ENCODE data around the gene CYTH4.
"Not testable (repeated sequence)": the region's sequence is repeated elsewhere in the genome, so short reads cannot be mapped to it uniquely, and the experiment has no call there.

The CYTH4 gene

GRCh38 chr22:37282385-37282677 is at the start of gene CYTH4:
TSS of gene CYTH4 (plus strand) at chr22:37282508. CDS start at chr22:37282570, 62 bp downstream.
- no peak within 1 kb of the TSS for H3K4me3 ChIP-seq (ENCODE audit: low read length)
- no peaks in the 10 kb centered on the region for H3K36me3 ChIP-seq (ENCODE audit: control insufficient read depth, insufficient read depth, low read length, severe bottlenecking)
- H3K9me3 ChIP-seq (ENCODE audit: control insufficient read depth, low read length): peaks cover 5% of the 10 kb centered on the region
- no peak within 1 kb of the TSS for H3K9ac ChIP-seq (ENCODE audit: low read length)
- H3K4me1 ChIP-seq (ENCODE audit: control insufficient read depth, insufficient read depth, low read length): no peaks in the 10 kb centered on the region
- DNase-seq (ENCODE audit: low read depth): no peak
- peaks cover 38% of the 10 kb centered on the region for H3K27me3 ChIP-seq (replicated peaks; ENCODE audit: control insufficient read depth, insufficient read depth, low read length)

GRCh38 chr22:37233371-37233750 is 48.9 kb upstream of the CYTH4 start:
- not testable (repeated sequence) for H3K9me3 ChIP-seq (ENCODE audit: control insufficient read depth, low read length); H3K9ac ChIP-seq (ENCODE audit: low read length); H3K4me3 ChIP-seq (ENCODE audit: low read length); H3K27me3 ChIP-seq (replicated peaks; ENCODE audit: control insufficient read depth, insufficient read depth, low read length); DNase-seq (ENCODE audit: low read depth); H3K36me3 ChIP-seq (ENCODE audit: control insufficient read depth, insufficient read depth, low read length, severe bottlenecking)
- peaks cover 23% of the 10 kb centered on the region for H3K4me1 ChIP-seq (ENCODE audit: control insufficient read depth, insufficient read depth, low read length)

GRCh38 chr22:37233751-37234631 is 48.3 kb upstream of the CYTH4 start:
- Histone ChIP-seq H3K4me1 (ENCODE audit: control insufficient read depth, insufficient read depth, low read length) (peaks cover 17% of the 10 kb centered on the region), H3K4me3 (ENCODE audit: low read length) (no peak overlapping the region), H3K27me3 (replicated peaks; ENCODE audit: control insufficient read depth, insufficient read depth, low read length) (no peaks in the 10 kb centered on the region), H3K36me3 (ENCODE audit: control insufficient read depth, insufficient read depth, low read length, severe bottlenecking) (no peaks in the 10 kb centered on the region), H3K9me3 (ENCODE audit: control insufficient read depth, low read length) (no peaks in the 10 kb centered on the region), H3K9ac (ENCODE audit: low read length) (no peak overlapping the region)
- DNase-seq (ENCODE audit: low read depth): no peak

GRCh38 chr22:37234736-37235711 is 47.3 kb upstream of the CYTH4 start:
- DNase-seq (ENCODE audit: low read depth): no peak
- Histone ChIP-seq H3K4me3 (ENCODE audit: low read length) (no peak overlapping the region), H3K4me1 (ENCODE audit: control insufficient read depth, insufficient read depth, low read length) (peaks cover 7% of the 10 kb centered on the region), H3K9ac (ENCODE audit: low read length) (no peak overlapping the region), H3K36me3 (ENCODE audit: control insufficient read depth, insufficient read depth, low read length, severe bottlenecking) (no peaks in the 10 kb centered on the region), H3K9me3 (ENCODE audit: control insufficient read depth, low read length) (no peaks in the 10 kb centered on the region), H3K27me3 (replicated peaks; ENCODE audit: control insufficient read depth, insufficient read depth, low read length) (no peaks in the 10 kb centered on the region)

GRCh38 chr22:37235897-37236607 is 46.3 kb upstream of the CYTH4 start:
- no peaks in the 10 kb centered on the region for H3K36me3 ChIP-seq (ENCODE audit: control insufficient read depth, insufficient read depth, low read length, severe bottlenecking)
- no peak overlapping the region for H3K4me3 ChIP-seq (ENCODE audit: low read length)
- DNase-seq (ENCODE audit: low read depth): no peak
- no peaks in the 10 kb centered on the region for H3K27me3 ChIP-seq (replicated peaks; ENCODE audit: control insufficient read depth, insufficient read depth, low read length)
- H3K4me1 ChIP-seq (ENCODE audit: control insufficient read depth, insufficient read depth, low read length): peaks cover 7% of the 10 kb centered on the region
- no peaks in the 10 kb centered on the region for H3K9me3 ChIP-seq (ENCODE audit: control insufficient read depth, low read length)
- no peak overlapping the region for H3K9ac ChIP-seq (ENCODE audit: low read length)

- H3K4me3 ChIP-seq (ENCODE audit: low read length): no peak overlapping the region
- no peak overlapping the region for H3K9ac ChIP-seq (ENCODE audit: low read length)
- no peak for DNase-seq (ENCODE audit: low read depth)
- peaks cover 7% of the 10 kb centered on the region for H3K4me1 ChIP-seq (ENCODE audit: control insufficient read depth, insufficient read depth, low read length)
- H3K27me3 ChIP-seq (replicated peaks; ENCODE audit: control insufficient read depth, insufficient read depth, low read length): no peaks in the 10 kb centered on the region
- H3K9me3 ChIP-seq (ENCODE audit: control insufficient read depth, low read length): no peaks in the 10 kb centered on the region
- H3K36me3 ChIP-seq (ENCODE audit: control insufficient read depth, insufficient read depth, low read length, severe bottlenecking): no peaks in the 10 kb centered on the region
Observed at GRCh38 chr22:37237371-37238268, 44.7 kb upstream of the CYTH4 start.

- Histone ChIP-seq H3K27me3 (replicated peaks; ENCODE audit: control insufficient read depth, insufficient read depth, low read length) (no peaks in the 10 kb centered on the region), H3K9me3 (ENCODE audit: control insufficient read depth, low read length) (no peaks in the 10 kb centered on the region), H3K36me3 (ENCODE audit: control insufficient read depth, insufficient read depth, low read length, severe bottlenecking) (no peaks in the 10 kb centered on the region), H3K9ac (ENCODE audit: low read length) (no peak overlapping the region), H3K4me1 (ENCODE audit: control insufficient read depth, insufficient read depth, low read length) (peaks cover 8% of the 10 kb centered on the region), H3K4me3 (ENCODE audit: low read length) (no peak overlapping the region)
- no peak for DNase-seq (ENCODE audit: low read depth)
Observed at GRCh38 chr22:37239336-37240239, 42.7 kb upstream of the CYTH4 start.

- Histone ChIP-seq H3K36me3 (ENCODE audit: control insufficient read depth, insufficient read depth, low read length, severe bottlenecking) (no peaks in the 10 kb centered on the region), H3K27me3 (replicated peaks; ENCODE audit: control insufficient read depth, insufficient read depth, low read length) (no peaks in the 10 kb centered on the region), H3K4me1 (ENCODE audit: control insufficient read depth, insufficient read depth, low read length) (peaks cover 8% of the 10 kb centered on the region), H3K4me3 (ENCODE audit: low read length) (no peak overlapping the region), H3K9ac (ENCODE audit: low read length) (no peak overlapping the region), H3K9me3 (ENCODE audit: control insufficient read depth, low read length) (no peaks in the 10 kb centered on the region)
- no peak for DNase-seq (ENCODE audit: low read depth)
Observed at GRCh38 chr22:37240240-37240940, 41.9 kb upstream of the CYTH4 start.

GRCh38 chr22:37240941-37241320 is 41.4 kb upstream of the CYTH4 start:
- H3K4me1 ChIP-seq (ENCODE audit: control insufficient read depth, insufficient read depth, low read length): peaks cover 8% of the 10 kb centered on the region
- H3K4me3 ChIP-seq (ENCODE audit: low read length): no peak overlapping the region
- DNase-seq (ENCODE audit: low read depth): no peak
- H3K27me3 ChIP-seq (replicated peaks; ENCODE audit: control insufficient read depth, insufficient read depth, low read length): no peaks in the 10 kb centered on the region
- no peak overlapping the region for H3K9ac ChIP-seq (ENCODE audit: low read length)
- no peaks in the 10 kb centered on the region for H3K9me3 ChIP-seq (ENCODE audit: control insufficient read depth, low read length)
- H3K36me3 ChIP-seq (ENCODE audit: control insufficient read depth, insufficient read depth, low read length, severe bottlenecking): no peaks in the 10 kb centered on the region

Data from adipocyte (in vitro differentiated cells).